Neural cell (in vitro differentiated cells): ENCODE measurements around the gene RHAG. TPM values are rescaled to one million over a fixed set of nuclear protein-coding genes. Genes with fewer than 3 reads are reported as not detected.
"Not testable (repeated sequence)": the region's sequence is repeated elsewhere in the genome, so short reads cannot be mapped to it uniquely, and the experiment has no call there.

ENCODE experiments used
- H2AFZ ChIP-seq: fragments of 200-600, 300-800 bp; sonication (generic), shearing (Covaris generic); 2 replicates; pipeline ENCODE4 v1.6.0; 2014; ENCODE audit warnings: low read depth, mild to moderate bottlenecking, antibody characterized with exemption, low read length, moderate library complexity
- H3F3A ChIP-seq: fragments of 200-600 bp; shearing (Covaris generic); 2 replicates; pipeline ENCODE4 v1.6.1; 2016; ENCODE audit warnings: mild to moderate bottlenecking, moderate library complexity, mixed read lengths, antibody characterized with exemption, low read length; ENCODE audit not compliant: insufficient read depth, poor library complexity, severe bottlenecking
- H3K27ac ChIP-seq: fragments of 200-600, 300-800 bp; sonication (generic), shearing (Covaris generic); 2 replicates; pipeline ENCODE4 v1.5.1; 2014; ENCODE audit warnings: mild to moderate bottlenecking, low read length, moderate library complexity
- H3K27me3 ChIP-seq: fragments of 300-800, 200-600 bp; sonication (generic), shearing (Covaris generic); 2 replicates; pipeline ENCODE4 v1.6.0; 2014; ENCODE audit warnings: mild to moderate bottlenecking, low read depth, low read length, moderate library complexity; ENCODE audit not compliant: insufficient read depth
- H3K36me3 ChIP-seq: fragments of 300-800, 200-600 bp; sonication (generic), shearing (Covaris generic); 2 replicates; pipeline ENCODE4 v1.5.1; 2014; ENCODE audit warnings: mild to moderate bottlenecking, antibody characterized with exemption, low read length, moderate library complexity; ENCODE audit not compliant: insufficient read depth
- H3K4me2 ChIP-seq: fragments of 300-800, 200-600 bp; sonication (generic), shearing (Covaris generic); 2 replicates; pipeline ENCODE4 v1.6.0; 2014; ENCODE audit warnings: mild to moderate bottlenecking, low read length
- H3K4me3 ChIP-seq: fragments of 300-800, 200-600 bp; sonication (generic), shearing (Covaris generic); 2 replicates; pipeline ENCODE4 v1.5.1; 2014; ENCODE audit warnings: mild to moderate bottlenecking, low read length, moderate library complexity
- H3K79me2 ChIP-seq: fragments of 200-600 bp; shearing (Covaris generic); replicated peaks from 2 replicates; pipeline ENCODE4 v1.6.0; 2014; ENCODE audit warnings: mild to moderate bottlenecking, low read length, moderate library complexity; ENCODE audit not compliant: insufficient read depth
- H3K9ac ChIP-seq: fragments of 300-800, 200-600 bp; sonication (generic), shearing (Covaris generic); 2 replicates; pipeline ENCODE4 v1.6.1; 2016; ENCODE audit warnings: mild to moderate bottlenecking, low read length, mixed read lengths
- H3K9me2 ChIP-seq: fragments of 200-600 bp; shearing (Covaris generic); 2 replicates; pipeline ENCODE4 v1.6.1; 2016; ENCODE audit warnings: mild to moderate bottlenecking, low read length, mixed read lengths; ENCODE audit not compliant: insufficient read depth
- H3K9me3 ChIP-seq: fragments of 200-600, 300-800 bp; sonication (generic), shearing (Covaris generic); 2 replicates; pipeline ENCODE4 v1.6.1; 2016; ENCODE audit warnings: mild to moderate bottlenecking, mixed run types, low read length, moderate library complexity, mixed read lengths
- H4K20me1 ChIP-seq: fragments of 200-600 bp; shearing (Covaris generic); 2 replicates; pipeline ENCODE4 v1.6.1; 2016; ENCODE audit warnings: mild to moderate bottlenecking, mixed run types; ENCODE audit not compliant: insufficient read depth
- EP300 ChIP-seq: fragments of 450-650 bp; conservative IDR thresholded peaks from 2 replicates; pipeline ENCODE4 v1.6.1; 2014; ENCODE audit warnings: antibody characterized with exemption, mild to moderate bottlenecking, moderate library complexity; ENCODE audit not compliant: poor library complexity, severe bottlenecking
- EZH2 ChIP-seq: fragments of 200-600, 300-800 bp; shearing (Covaris generic), sonication (generic); IDR thresholded peaks from 2 replicates; pipeline ENCODE4 v1.6.1; 2014; ENCODE audit warnings: antibody characterized with exemption, low read length, borderline replicate concordance, mild to moderate bottlenecking; ENCODE audit not compliant: insufficient read depth, poor library complexity, severe bottlenecking
- MXI1 ChIP-seq: fragments of 450-650 bp; conservative IDR thresholded peaks from 2 replicates; pipeline ENCODE4 v1.6.1; 2014; ENCODE audit warnings: antibody characterized with exemption, mild to moderate bottlenecking; ENCODE audit not compliant: poor library complexity, severe bottlenecking
- POLR2AphosphoS5 ChIP-seq: IDR thresholded peaks from 2 replicates; pipeline ENCODE4 v1.6.1; 2012
- RAD21 ChIP-seq: fragments of 450-650 bp; conservative IDR thresholded peaks from 2 replicates; pipeline ENCODE4 v1.6.1; 2014; ENCODE audit warnings: antibody characterized with exemption, mild to moderate bottlenecking, moderate library complexity
- REST ChIP-seq: IDR thresholded peaks from 2 replicates; pipeline ENCODE4 v1.6.1; 2012; ENCODE audit warnings: borderline replicate concordance
- SMC3 ChIP-seq: fragments of 450-650 bp; conservative IDR thresholded peaks from 2 replicates; pipeline ENCODE4 v1.6.1; 2014; ENCODE audit warnings: antibody characterized with exemption, mild to moderate bottlenecking, moderate library complexity; ENCODE audit not compliant: poor library complexity
- TAF1 ChIP-seq: IDR thresholded peaks from 2 replicates; pipeline ENCODE4 v1.6.1; 2012; ENCODE audit warnings: low read depth
- polyA plus RNA-seq: library from polyadenylated mRNA; depleted of rRNA; stranded (reverse); fragments of >200 nt; gene quantifications from 2 replicates; pipeline ENCODE4 v1.2.3, GENCODE V29; 2014
- TF ChIP-seq, protein P1 (sequence below): fragments of 450-650 bp; IDR thresholded peaks from 2 replicates; pipeline ENCODE4 v1.5.1; 2014; ENCODE audit warnings: antibody characterized with exemption, mild to moderate bottlenecking, moderate library complexity; ENCODE audit not compliant: poor library complexity, severe bottlenecking

The RHAG gene
- polyA plus RNA-seq, 1 donor from 2014 or later: not detected

DNA sequence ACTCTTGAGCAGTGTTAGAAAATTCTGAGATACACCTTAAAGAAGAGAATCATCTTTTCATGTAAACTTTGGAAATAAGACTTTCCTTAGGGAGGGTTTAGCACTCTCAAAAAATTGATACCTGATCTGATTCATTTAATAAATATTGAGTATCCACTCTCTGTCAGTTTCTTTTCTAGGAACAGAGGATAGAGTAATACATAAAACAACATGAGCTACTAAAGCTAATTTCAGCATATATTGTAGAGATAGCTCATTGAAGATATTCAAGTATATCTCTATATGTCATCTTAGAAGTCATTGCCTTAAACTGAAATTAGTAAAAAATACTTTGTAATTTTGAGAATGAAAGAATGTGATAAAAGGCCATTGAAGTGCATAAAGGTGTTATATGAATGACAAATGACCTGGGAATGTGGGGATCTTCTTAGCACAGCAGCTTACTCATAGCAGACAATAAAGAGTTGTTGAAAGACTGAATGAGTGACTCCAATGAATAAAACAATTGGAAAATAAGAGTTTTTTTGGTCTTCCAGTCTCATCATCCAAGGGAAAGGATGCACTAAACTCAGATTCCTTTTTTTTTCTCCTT lies 29.2 kb downstream of the RHAG start:
- Histone ChIP-seq H3K9me2 (no peaks in the 10 kb centered on the region), H3K79me2 (no peaks in the 10 kb centered on the region), H2AFZ (no peak overlapping the region)

DNA sequence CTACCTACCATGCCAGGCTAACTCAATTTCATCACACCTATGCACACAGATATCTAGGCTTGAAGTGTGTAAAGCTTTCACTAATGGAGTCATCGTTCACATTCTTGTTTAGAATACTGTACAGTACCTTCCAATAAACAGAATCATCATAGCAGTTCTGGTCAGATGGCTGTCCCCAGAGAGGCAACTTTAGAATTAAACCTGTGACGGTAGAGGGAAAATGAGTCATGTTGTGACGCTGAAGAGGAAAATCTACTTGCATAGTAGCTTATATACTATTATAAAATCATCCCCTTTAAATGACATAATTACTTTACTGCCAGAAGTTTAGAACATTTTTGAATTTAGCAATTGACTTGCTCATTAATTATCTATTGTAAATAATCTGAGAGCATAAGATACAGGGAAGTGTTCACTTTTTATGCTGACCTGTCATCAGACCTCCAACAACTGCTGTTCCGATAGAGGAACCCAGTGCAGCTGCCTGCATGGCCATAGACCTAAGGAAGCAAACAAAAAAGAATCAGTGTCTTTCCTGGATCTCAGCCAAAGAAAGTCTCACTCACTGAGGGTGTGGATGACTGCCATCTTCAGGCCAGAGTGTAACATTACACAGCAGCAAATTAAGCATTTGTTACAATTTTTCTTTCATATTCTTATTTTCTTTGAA lies 29.8 kb downstream of the RHAG start:
- TF ChIP-seq REST (no peak), SMC3 (peak; percentile 61), MXI1 (no peak), RAD21 (peak; percentile 62), EP300 (no peak)
- TF ChIP-seq, protein P1, sequence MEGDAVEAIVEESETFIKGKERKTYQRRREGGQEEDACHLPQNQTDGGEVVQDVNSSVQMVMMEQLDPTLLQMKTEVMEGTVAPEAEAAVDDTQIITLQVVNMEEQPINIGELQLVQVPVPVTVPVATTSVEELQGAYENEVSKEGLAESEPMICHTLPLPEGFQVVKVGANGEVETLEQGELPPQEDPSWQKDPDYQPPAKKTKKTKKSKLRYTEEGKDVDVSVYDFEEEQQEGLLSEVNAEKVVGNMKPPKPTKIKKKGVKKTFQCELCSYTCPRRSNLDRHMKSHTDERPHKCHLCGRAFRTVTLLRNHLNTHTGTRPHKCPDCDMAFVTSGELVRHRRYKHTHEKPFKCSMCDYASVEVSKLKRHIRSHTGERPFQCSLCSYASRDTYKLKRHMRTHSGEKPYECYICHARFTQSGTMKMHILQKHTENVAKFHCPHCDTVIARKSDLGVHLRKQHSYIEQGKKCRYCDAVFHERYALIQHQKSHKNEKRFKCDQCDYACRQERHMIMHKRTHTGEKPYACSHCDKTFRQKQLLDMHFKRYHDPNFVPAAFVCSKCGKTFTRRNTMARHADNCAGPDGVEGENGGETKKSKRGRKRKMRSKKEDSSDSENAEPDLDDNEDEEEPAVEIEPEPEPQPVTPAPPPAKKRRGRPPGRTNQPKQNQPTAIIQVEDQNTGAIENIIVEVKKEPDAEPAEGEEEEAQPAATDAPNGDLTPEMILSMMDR: peak; percentile 76
- Histone ChIP-seq H3K4me3 (no peak overlapping the region), H3K9me3 (no peaks in the 10 kb centered on the region), H2AFZ (no peak overlapping the region), H3K9ac (no peak overlapping the region), H3K4me2 (no peak overlapping the region), H3K27me3 (no peaks in the 10 kb centered on the region), H3K9me2 (no peaks in the 10 kb centered on the region), H3K79me2 (no peaks in the 10 kb centered on the region), H3K27ac (no peak overlapping the region), H3K36me3 (no peaks in the 10 kb centered on the region), H3F3A (no peaks in the 10 kb centered on the region), H4K20me1 (no peaks in the 10 kb centered on the region)

More for the DNA sequence above, 29.2 kb downstream of the RHAG start:
- Histone ChIP-seq H3K4me3 (no peak overlapping the region), H3K27ac (no peak overlapping the region), H3K9me3 (no peaks in the 10 kb centered on the region), H3K4me2 (no peak overlapping the region), H3F3A (no peaks in the 10 kb centered on the region), H4K20me1 (no peaks in the 10 kb centered on the region), H3K9ac (no peak overlapping the region), H3K27me3 (no peaks in the 10 kb centered on the region), H3K36me3 (no peaks in the 10 kb centered on the region)
- TF ChIP-seq EP300 (no peak), SMC3 (no peak), MXI1 (no peak), REST (no peak), TAF1 (no peak), EZH2 (no peak), RAD21 (no peak), POLR2AphosphoS5 (no peak)
- TF ChIP-seq, protein P1: no peak

DNA sequence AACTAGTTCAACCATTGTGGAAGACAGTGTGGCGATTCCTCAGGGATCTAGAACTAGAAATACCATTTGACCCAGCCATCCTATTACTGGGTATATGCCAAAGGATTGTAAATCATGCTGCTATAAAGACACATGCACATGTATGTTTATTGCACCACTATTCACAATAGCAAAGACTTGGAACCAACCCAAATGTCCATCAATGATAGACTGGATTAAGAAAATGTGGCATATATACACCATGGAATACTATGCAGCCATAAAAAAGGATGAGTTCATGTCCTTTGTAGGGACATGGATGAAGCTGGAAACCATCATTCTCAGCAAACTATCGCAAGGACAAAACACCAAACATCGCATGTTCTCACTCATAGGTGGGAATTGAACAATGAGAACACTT lies 32.6 kb downstream of the RHAG start:
- not testable (repeated sequence) for H3K9me3 ChIP-seq, H3K4me3 ChIP-seq, H3K27ac ChIP-seq, H2AFZ ChIP-seq, H3K9me2 ChIP-seq, H3K79me2 ChIP-seq, H3F3A ChIP-seq, H3K9ac ChIP-seq, H4K20me1 ChIP-seq, H3K36me3 ChIP-seq, H3K27me3 ChIP-seq, H3K4me2 ChIP-seq
